UCSD-AML1 (cell line): Measurements from ENCODE around the gene ACCS.

Source experiments
- DNase-seq: peaks from one replicate; lab custom pipeline; 2025; ENCODE audit not compliant: unreplicated experiment; lab: John Stamatoyannopoulos, UW

The ACCS gene

GRCh38 chr11:44036811-44037657, 29.0 kb upstream of the ACCS start:
- DNase-seq: peak; percentile 65

- DNase-seq: no peak
Measured at GRCh38 chr11:44037658-44037998, 28.4 kb upstream of the ACCS start.

GRCh38 chr11:44043157-44043556, 22.9 kb upstream of the ACCS start:
- no peak for DNase-seq

GRCh38 chr11:44046182-44046581, 19.9 kb upstream of the ACCS start:
- DNase-seq: no peak

- DNase-seq: no peak
Measured at GRCh38 chr11:44047298-44047697, 18.8 kb upstream of the ACCS start.

GRCh38 chr11:44047931-44048431, 18.1 kb upstream of the ACCS start, which contains the start of gene ACCSL:
Gene ACCSL, plus strand, starts transcription at chr11:44047981. Its CDS starts 56 bp downstream, at chr11:44048037.
- peak; percentile 16 for DNase-seq

GRCh38 chr11:44049832-44050231, 16.2 kb upstream of the ACCS start:
- no peak for DNase-seq

GRCh38 chr11:44051171-44051570, 14.9 kb upstream of the ACCS start:
- DNase-seq: no peak

- no peak for DNase-seq
Measured at GRCh38 chr11:44057340-44057739, 8.7 kb upstream of the ACCS start.

- DNase-seq: no peak
Measured at GRCh38 chr11:44058275-44058674, 7.8 kb upstream of the ACCS start.

GRCh38 chr11:44065161-44065661, 859 bp upstream of the ACCS start:
- DNase-seq: no peak

- DNase-seq: peak; percentile 27
Measured at GRCh38 chr11:44066732-44067141, 667 bp downstream of the ACCS start.

GRCh38 chr11:44067266-44067665, 1.2 kb downstream of the ACCS start:
- no peak for DNase-seq

GRCh38 chr11:44068180-44068579, 2.1 kb downstream of the ACCS start:
- no peak for DNase-seq

GRCh38 chr11:44071157-44071556, 5.1 kb downstream of the ACCS start:
- DNase-seq: no peak

- DNase-seq: no peak
Measured at GRCh38 chr11:44072757-44073658, 6.9 kb downstream of the ACCS start.

GRCh38 chr11:44078794-44079193, 12.7 kb downstream of the ACCS start:
- no peak for DNase-seq

GRCh38 chr11:44079376-44079775, 13.3 kb downstream of the ACCS start:
- DNase-seq: no peak

GRCh38 chr11:44080951-44081350, 14.9 kb downstream of the ACCS start:
- DNase-seq: no peak

- no peak for DNase-seq
Measured at GRCh38 chr11:44082645-44083044, 16.6 kb downstream of the ACCS start.

GRCh38 chr11:44083433-44083832, 17.4 kb downstream of the ACCS start:
- DNase-seq: no peak

- DNase-seq: no peak
Measured at GRCh38 chr11:44083906-44084305, 17.8 kb downstream of the ACCS start.
